SIG-M5 treated with dmso at 0.1 percent for 504 hours (cell line): ENCODE results near the gene RASSF7.

Source experiments
- DNase-seq: peaks from one replicate; lab custom pipeline; 2025; ENCODE audit not compliant: unreplicated experiment; lab: John Stamatoyannopoulos, UW

Gene RASSF7

DNA sequence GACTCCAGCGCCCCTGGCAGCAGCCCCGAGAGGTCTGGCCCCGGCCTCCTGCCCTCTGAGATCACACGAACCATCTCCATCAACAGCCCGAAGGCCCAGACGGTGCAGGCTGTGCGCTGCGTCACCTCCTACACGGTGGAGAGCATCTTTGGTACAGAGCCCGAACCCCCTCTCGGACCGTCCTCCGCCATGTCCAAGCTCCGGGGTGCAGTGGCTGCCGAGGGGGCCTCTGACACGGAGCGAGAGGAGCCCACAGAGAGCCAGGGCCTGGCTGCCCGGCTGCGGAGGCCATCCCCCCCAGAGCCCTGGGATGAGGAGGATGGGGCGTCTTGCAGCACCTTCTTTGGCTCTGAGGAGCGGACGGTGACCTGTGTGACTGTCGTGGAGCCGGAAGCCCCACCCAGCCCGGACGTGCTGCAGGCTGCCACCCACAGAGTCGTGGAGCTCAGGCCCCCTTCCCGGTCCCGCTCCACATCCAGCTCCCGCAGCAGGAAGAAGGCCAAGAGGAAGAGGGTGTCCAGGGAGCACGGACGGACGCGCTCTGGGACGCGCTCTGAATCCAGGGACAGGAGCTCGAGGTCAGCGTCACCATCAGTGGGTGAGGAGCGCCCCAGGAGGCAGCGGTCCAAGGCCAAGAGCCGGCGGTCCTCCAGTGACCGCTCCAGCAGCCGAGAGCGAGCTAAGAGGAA, 47.3 kb downstream of the RASSF7 start:
- no peak for DNase-seq

DNA sequence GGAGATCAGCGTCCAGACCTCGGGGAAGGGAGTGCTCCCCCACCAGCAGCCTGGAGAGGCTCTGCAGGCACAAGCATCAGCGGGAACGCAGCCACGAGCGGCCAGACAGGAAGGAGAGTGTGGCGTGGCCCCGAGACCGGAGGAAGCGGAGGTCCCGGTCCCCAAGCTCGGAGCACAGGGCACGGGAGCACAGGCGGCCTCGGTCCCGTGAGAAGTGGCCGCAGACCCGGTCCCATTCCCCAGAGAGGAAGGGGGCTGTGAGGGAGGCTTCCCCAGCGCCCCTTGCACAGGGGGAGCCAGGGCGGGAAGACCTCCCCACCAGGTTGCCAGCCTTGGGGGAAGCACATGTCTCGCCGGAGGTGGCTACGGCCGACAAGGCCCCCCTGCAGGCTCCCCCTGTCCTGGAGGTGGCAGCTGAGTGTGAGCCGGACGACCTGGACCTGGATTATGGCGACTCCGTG, 48.1 kb downstream of the RASSF7 start:
- DNase-seq = no peak

DNA sequence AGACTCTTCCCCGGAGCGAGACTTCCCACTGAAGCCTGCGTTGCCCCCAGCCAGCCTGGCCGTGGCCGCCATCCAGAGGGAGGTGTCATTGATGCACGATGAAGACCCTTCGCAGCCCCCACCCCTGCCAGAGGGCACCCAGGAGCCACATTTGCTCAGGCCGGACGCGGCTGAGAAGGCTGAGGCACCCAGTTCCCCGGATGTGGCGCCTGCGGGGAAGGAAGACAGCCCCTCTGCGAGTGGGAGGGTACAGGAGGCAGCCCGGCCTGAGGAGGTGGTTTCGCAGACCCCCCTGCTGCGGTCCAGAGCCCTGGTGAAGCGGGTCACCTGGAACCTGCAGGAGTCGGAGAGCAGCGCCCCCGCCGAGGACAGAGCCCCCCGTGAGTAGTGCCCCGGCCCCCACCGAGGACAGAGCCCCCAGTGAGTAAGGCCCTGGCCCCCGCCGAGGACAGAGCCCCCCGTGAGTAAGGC, 48.6 kb downstream of the RASSF7 start:
- DNase-seq = no peak

DNA sequence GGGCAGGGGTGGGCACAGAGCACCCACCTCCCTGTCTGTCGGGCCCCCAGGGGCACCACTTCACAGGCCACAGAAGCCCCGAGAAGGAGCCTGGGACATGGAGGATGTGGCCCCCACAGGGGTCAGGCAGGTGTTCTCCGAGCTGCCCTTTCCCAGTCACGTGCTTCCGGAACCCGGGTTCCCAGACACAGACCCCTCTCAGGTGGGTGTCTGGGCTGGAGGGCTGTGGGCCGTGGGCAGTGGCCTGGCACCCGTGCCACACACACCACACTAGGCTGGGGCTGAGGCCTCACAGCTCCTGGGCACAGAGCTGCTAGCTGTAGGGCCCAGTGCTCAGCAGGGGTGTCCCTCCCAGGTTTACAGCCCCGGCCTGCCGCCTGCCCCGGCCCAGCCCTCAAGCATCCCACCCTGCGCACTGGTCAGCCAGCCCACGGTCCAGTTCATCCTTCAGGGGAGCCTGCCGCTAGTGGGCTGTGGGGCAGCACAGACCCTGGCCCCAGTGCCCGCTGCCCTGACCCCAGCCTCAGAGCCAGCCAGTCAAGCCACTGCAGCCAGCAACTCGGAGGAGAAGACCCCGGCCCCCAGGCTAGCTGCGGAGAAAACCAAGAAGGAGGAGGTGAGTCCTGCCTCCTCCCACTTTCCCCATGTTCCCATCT, 49.5 kb downstream of the RASSF7 start:
- no peak for DNase-seq

DNA sequence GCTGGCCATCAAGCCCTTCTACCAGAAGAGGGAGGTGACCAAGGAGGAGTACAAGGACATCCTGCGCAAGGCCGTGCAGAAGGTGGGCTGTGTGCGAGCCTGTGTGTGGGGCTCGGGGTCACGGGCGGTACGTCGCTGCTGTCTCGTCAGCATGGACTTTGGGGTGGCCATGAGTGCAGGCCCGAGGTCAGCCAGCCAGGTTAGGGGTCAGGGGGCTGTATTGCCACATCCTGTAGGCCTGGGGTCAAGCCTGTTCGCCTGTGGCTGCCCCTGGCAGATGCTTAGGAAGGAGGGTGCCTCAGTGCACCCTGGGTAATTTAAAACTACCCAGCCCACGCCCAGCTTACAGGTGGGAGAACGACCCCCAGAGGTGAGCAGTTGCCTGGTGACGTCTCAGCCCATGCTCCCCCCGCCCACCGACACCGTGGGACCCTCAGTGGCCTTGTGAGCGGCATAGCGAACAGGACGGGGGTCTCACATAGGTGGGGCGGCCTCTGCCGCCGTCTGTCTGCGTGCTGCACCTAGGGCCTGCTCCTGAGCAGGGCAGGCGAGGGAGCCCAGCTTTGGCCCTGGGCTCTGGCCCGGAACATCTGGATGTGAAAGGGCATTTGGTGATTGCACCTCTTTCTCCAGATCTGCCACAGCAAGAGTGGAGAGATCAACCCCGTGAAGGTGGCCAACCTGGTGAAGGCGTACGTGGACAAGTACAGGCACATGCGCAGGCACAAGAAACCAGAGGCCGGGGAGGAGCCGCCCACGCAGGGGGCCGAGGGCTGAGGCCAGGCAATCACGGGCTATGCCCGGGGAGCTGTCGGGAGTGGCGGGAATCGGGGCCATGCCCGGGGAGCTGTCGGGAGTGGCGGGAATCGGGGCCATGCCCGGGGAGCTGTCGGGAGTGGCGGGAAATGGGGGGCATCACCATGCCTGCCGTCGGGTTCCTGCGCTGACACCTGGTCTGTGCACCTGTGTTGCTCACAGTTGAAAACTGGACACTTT, 50.5 kb downstream of the RASSF7 start:
- no peak for DNase-seq

DNA sequence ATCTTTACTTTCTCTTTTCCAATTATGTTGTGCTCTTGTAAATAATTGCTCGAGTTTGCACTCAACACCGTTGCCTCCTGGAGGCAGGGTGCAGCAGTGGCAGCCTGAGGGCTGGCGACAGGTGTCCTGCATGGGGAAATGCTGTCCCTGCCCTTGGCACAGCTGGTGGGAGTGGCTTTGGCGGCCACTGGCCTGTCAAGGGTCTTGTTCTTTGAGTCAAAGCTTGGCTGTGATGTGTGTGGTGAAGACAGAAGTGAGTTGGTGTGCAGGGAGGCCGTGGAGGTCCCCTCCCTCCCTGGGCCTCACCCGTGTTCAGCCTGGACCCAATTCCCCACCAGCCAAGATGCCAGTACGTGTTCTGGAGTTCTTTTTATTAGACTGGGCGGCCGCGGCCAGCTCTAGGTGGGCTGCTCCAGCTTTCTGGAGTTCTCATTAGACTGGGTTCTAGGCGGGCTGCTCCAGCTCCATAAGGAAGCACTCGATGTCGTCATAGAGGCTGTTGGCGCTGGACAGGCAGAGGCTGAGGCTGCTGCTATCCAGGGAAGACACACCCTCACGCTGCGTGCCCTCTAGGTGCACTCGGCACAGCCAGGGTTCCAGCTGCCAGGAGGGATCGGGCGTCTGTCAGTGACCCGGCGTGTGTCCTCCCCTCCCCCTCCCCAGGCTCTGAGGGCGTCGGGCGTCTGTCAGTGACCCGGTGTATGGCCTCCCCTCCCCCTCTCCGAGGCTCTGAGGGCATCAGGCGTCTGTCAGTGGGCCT, 51.6 kb downstream of the RASSF7 start:
- DNase-seq = no peak

DNA sequence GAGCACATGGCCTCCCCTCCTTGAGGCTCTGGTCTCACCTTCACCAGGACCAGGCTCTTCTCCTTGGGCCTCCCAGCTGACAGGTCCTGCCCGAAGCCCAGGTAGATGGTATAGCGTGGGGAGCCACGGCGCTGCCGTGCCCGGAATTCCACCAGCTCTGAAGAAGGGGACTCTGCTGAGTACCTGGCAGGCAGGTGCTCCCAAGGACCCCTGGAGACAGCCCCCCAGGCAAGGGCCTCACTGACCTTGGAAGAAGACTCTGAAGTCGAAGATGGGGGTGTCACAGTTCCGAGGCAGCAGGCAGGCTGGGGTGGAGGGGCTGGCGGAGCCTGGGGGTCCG, 52.2 kb downstream of the RASSF7 start:
- DNase-seq = no peak

DNA sequence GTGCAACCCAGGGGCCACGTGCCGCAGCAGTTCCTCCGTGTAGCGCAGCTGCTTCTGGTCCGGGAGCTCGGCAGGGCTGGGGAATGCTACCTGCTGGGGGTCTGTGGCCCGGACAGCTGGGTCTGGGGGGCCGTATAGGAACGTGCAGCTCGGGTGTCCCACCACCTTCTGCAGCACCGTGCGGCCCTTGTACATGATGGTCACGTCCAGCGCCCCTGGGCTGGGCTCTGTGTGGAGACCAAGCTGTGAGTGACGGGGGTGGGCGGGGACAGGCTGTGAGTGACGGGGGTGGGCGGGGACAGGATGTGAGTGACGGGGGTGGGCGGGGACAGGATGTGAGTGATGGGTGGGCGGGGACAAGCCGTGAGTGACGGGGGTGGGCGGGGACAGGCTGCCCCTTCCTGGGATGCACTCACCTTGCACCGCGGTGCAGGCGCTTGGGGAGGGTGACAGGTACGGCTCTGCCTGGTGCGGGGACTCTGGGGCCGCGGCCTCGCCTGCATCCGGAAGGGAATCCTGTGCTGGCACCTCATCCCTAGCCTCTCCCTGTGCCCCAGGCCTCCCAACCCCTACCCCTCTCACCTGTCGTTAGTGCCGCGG, 52.7 kb downstream of the RASSF7 start:
- DNase-seq = peak; percentile 21
